Ureter (tissue), 1 donor: ENCODE measurements around the gene ZC3H4. TPM values are rescaled to one million over a fixed set of nuclear protein-coding genes. Genes with fewer than 3 reads are reported as not detected.
"Not testable (repeated sequence)": the region's sequence is repeated elsewhere in the genome, so short reads cannot be mapped to it uniquely, and the experiment has no call there.

Experiments used
- DNase-seq: peaks from one replicate; pipeline ENCODE4 v3.0.0-alpha.2; 2020; ENCODE audit warnings: low spot score
- total RNA-seq: library from RNA; stranded (reverse); gene quantifications from one replicate; pipeline ENCODE4 v1.2.4, GENCODE V29; 2023
- donor health status: DM: yes; HTN: yes; CAD: no.

The ZC3H4 gene
- 55.1 TPM for total RNA-seq

DNA sequence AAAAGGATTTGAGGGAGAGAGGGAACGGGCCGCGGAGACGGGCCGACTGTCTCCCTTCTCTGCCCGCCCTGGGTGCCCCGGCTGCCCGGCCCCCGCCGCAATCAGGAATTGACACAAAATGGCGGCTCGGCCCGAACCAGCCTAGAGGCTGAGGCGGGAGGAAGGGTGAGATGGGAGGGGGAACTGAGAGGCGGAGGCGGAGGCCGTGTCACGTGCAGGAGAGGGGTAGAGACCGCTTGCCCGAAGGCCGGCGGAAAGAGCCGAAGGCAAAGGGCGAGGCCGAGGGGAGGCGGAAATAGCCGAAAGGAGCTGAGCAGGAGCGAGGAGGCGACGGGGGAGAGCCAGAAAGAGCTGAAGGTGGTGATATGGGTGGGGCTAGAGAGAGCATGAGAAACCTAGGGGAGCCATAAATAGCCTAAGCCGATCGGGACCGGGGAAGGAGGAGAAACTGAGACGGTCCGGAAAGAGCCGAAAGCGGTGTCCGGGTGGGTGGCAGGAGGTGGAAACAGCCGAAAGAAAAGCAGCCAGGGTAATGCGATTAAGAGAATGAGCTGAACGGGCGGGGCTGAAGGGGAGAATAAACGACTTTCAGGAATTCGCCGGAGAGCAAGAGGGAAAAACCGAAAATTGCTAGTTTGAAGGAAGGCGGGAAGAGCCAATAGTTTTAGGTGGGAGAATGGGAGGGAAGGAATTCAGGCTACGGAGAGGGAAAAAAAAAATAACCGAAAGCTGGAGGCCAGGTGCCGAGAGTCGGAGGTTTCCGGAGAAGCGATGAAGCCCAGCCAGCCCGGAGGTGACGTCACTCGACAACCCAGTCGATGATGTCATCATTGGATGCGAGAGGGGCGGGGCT, at the start of gene ZC3H4:
Gene ZC3H4, minus strand, starts transcription at position 780 of the 853 bp plus-strand sequence. CDS start 1,192 bp downstream, outside the sequence.
- DNase-seq, result peak; percentile 100

DNA sequence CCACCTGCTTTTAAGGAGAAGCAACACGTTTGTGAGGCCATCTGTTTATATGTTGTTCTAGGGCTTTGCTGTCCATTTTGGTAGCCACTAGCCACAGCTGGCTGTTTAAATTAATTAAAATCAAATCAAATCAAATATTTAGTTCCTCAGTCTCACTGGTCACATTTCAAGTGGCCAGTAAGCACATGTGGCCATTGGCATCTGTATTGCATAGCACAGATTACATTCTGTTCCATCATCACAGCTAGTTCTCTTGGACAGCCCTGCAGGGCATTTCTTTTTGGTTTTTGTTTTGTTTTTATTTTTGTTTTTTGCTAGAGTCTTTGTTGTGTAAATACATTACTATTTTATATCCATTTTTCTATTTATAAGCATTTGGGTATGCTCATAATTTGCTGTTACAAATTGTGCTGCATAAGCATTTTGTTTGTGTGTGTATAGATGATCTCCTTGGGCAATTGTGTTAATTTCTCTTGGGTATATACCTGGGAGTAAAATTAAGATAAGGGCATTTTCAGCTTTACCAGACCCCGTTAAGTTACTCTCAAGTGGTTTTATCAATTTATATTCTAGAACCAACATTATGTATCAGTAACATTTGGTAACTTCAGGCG, 48.4 kb upstream of the ZC3H4 start:
- no peak for DNase-seq

- DNase-seq, result no peak
These were observed 45.4 kb upstream of the ZC3H4 start for GRCh38 chr19:47158879-47159503.

DNA sequence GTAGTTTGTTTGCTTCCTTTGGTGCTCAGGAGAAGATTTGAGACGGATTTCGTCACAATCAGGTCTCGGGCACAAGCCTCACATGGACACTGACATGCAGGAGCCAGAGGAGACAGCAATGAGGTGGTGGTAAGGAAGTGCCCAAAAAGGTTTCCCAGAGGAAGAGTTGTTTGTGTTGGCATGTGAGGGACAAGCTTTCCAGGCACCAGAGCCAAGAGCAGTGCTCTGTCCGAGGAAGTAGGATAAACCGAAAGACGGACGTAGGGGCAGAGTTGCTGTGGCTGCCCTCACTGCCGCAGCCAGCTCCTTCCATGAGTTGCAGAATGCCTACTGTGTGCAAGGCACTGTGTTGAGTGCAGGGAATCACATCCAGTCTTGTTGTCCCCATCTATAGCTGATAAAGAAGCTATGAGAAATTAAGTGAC, 44.8 kb upstream of the ZC3H4 start:
- DNase-seq, result no peak

- DNase-seq, result peak; percentile 65
These were observed 44.1 kb upstream of the ZC3H4 start for GRCh38 chr19:47157431-47158321.

GRCh38 chr19:47156861-47157430, 43.4 kb upstream of the ZC3H4 start:
- no peak for DNase-seq

GRCh38 chr19:47155148-47155547, 41.6 kb upstream of the ZC3H4 start:
- no peak for DNase-seq

DNA sequence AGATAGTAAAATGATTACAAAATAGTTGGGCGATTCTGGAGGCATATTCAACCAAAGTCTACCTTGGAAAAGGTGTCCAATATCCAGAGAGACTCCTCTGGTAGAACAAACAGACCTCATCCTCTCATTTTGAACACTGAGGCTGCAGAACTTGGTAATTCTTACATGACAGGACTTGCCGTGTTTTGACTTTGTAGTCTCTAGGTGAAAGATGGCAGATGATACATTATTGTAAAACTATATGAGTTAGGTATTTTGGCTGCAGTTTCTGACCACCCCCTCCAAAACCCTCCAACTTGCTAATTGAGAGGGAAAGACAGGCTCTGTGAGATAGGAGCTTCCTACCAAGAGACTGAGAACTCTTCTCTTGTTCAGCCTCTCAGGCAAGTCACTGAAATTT, 39.7 kb upstream of the ZC3H4 start:
- no peak for DNase-seq

DNA sequence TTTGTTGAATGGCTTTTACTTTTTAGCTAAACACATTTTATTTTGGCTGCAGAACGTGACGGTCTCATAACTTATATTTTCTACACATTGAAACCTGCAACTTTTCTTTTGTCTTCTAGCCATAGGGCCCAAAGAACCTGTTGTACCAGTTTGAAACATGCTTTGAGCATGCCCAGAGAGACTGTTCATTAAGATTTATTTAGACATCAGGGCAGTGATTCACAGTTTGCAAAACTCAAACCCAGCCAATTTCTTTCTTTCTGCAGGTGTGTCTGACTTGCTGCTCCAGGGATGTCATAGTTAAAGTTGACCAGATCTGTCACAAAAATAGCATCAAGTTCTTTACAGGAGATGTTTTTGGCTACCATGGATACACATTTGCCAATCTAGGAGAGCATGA, 39.1 kb upstream of the ZC3H4 start:
- DNase-seq, result peak; percentile 56

GRCh38 chr19:47152205-47152604, 38.6 kb upstream of the ZC3H4 start:
- DNase-seq, result no peak

DNA sequence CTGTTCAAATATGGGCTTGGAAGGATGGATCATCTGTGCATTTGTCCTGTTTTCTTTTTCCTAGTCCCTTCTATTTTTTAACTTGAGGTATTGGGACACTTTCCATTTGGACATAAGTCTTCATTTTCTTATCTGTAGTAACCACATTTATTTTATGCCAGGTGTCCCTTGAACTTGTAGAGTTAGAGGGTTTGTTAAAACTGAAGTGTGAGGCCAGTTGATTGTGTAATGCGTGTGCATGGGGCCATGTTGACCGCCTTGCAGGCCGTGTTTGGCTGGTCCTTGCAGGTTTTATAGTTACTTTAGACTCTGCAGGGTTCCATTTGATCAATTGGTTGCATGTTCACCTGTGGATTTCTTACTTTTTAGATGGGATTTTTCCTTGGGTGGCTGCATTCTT, 38.1 kb upstream of the ZC3H4 start:
- no peak for DNase-seq

GRCh38 chr19:47146920-47147319, 33.3 kb upstream of the ZC3H4 start:
- DNase-seq, result no peak

DNA sequence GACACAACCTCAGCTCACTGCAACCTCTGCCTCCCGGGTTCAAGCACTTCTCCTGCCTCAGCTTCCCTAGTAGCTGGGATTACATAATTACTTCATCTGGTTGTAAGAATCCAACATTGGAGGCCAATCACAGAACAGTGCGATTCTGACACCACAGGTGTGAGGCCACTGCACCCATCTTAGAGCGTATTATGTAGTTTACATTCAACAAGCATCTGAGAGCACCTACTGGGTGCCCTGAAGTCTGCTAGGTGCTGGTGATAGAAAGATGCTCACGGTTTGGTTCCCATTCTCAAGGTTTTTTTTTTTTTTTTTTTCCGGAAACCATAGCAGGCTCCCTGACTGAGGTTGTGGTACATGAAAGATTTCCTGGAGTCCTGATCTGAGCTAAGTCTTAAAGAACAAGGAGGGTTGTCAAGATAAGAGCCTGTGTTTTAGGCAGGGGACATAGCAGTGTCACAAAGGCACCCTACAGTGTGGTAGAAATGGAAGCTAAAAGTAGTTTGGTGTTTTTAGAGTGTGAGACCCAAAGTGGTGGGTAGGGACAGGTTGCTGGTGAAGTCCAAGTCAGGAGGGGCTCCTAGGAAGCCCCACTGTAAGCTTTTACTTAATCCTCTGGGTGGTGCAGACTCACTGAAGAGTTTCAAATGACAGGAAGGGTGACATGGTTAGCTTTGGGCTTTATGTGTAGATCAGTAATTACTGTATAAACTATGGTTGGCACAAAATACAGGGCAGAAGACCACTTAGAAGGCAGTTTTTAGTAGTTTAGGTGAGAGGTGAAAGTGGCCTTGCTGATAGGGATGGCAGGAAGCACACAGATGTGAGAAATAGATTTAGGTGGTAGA, 32.3 kb upstream of the ZC3H4 start:
- DNase-seq, result no peak

GRCh38 chr19:47144630-47145029, 31.1 kb upstream of the ZC3H4 start:
- DNase-seq, result no peak

GRCh38 chr19:47143322-47144073, 29.9 kb upstream of the ZC3H4 start:
- DNase-seq, result no peak

- no peak for DNase-seq
These were observed 29.2 kb upstream of the ZC3H4 start for GRCh38 chr19:47142779-47143178.

DNA sequence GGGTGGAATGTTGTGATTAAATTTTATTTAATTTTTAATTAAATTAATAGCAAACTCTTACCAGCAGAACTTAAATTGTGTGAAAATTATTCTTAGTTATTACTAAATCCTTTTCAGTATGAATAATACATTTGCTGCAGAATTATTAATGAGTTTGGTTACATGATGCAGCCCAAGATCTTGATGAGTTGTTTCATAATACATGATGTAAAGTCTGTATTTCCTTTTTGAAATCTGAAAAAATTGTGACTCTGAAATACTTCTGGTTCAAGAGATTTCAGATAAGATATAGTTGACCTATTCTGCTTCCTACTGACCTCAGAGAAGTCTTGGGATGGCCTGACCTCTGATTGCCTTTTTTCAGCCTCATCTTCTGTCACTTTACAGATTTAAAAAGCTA, 28.1 kb upstream of the ZC3H4 start:
- DNase-seq, result no peak

GRCh38 chr19:47141252-47141651, 27.7 kb upstream of the ZC3H4 start:
- DNase-seq, result not testable (repeated sequence)

DNA sequence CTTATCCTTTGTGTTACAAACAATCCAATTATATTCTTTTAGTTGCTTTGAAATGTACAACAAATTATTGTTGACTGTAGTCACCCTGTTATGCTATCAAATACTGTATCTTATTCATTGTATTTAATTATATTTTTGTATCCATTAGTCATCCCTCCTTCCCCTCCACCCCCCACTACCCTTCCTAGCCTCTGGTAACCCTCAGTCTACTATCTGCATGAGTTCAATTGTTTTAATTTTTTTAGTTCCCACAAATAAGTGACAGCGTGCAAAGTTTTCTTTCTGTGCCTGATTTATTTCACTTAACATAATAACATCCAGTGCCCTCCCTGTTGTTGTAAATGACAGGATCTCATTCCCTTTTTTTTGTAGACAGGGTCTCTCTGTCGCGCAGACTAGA, 21.6 kb upstream of the ZC3H4 start:
- DNase-seq, result no peak

- no peak for DNase-seq
These were observed 21.0 kb upstream of the ZC3H4 start for GRCh38 chr19:47134545-47134944.
